ENCODE results near the gene RAB7B. TPM values are rescaled to one million over a fixed set of nuclear protein-coding genes. Genes with fewer than 3 reads are reported as not detected.

RAB7B gene
- total and polyA plus RNA-seq, 12 donors = 0.49 to 4.0 (median 1.2) TPM

DNA sequence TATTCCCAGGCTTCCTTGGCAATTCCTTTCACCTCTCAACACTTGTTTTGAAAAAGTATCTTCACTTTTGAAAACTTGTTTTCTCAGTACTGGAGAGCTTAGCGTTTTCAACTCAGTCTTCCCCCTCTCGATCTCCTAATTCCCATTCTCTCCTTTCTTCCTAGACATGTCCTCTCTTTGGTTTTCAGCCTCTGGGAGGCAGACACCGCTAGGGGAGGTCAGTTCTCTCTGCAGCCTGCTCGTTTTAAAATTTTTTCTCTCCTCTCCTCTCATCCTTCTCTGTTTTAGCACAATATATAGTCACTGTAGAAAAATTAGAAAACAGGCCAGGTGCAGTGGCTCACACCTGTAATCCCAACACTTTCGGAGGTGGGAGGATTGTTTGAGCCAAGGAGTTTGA lies 37.1 kb upstream of the RAB7B start:
- Histone ChIP-seq H3K27me3 (peaks cover 0 to 43% (median 25%) of the 10 kb centered on the region in 7 donors), H3K36me3 (no peaks in the 10 kb centered on the region), H3K9me3 (no peaks in the 10 kb centered on the region), H3K27ac (no peak overlapping the region), H3K4me1 (peaks cover 0 to 10% (median 0%) of the 10 kb centered on the region in 9 donors), H3K4me3 (no peak overlapping the region)
- WGBS, 2 donors = 59 to 73% methylated on average over 5 of the region's 5 CpGs
- TF ChIP-seq, protein P1, sequence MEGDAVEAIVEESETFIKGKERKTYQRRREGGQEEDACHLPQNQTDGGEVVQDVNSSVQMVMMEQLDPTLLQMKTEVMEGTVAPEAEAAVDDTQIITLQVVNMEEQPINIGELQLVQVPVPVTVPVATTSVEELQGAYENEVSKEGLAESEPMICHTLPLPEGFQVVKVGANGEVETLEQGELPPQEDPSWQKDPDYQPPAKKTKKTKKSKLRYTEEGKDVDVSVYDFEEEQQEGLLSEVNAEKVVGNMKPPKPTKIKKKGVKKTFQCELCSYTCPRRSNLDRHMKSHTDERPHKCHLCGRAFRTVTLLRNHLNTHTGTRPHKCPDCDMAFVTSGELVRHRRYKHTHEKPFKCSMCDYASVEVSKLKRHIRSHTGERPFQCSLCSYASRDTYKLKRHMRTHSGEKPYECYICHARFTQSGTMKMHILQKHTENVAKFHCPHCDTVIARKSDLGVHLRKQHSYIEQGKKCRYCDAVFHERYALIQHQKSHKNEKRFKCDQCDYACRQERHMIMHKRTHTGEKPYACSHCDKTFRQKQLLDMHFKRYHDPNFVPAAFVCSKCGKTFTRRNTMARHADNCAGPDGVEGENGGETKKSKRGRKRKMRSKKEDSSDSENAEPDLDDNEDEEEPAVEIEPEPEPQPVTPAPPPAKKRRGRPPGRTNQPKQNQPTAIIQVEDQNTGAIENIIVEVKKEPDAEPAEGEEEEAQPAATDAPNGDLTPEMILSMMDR (IDR thresholded peaks at IDR 0.05) = no peak
- intact Hi-C loops (cut with DNase I) = no loop called here
- DNase-seq (no peak), ATAC-seq (no peak)

DNA sequence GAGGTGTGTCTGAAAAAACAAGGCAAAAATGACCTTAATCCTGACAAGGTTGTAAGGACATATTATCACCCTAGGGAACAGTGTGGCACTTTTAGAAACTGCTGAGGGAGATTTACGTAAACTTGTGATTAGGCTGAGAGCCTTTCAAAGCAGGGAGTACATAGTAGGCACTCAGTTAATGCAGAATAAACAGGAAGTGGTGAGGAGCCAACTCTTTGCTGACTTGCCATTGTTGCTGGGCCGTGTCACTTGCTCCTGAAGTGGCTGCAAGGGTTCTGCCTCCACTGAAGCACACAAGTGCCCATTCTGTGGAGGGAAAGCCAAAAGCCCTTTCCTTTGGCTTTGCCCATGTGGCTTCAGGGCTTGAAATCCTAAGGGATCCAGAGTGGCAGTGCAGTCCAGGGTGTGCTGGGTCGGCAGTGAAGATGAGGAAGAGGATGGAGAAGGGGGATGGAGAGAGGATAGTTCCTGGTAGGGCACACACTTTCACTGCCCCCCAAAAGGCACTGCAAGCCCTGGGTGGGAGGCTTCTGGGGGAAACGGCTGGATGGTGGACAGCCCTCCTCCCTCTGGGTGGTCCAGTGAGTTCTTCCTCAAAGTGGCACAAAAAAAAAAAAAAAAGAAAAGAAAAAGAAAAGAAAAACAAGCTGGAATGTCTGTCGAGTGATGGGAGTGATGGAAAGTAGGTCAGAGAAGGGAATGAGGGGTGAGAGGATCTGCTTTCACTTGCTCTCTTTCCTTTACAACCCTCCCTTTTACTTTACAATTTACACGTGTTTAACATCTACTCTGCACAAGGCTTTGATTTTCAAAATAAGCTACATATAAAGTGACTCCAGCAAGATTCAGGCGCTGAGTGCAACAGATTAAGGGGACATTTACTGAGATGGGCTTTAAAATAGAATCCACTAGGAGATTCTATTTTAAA lies 36.1 kb upstream of the RAB7B start:
- intact Hi-C loops (cut with DNase I) = loop anchor here in 1 of 10 donors (5.0 kb wide), 1 partner anchor 52 kb away; no protein-coding TSS in a partner anchor
- Histone ChIP-seq H3K36me3 (no peaks in the 10 kb centered on the region), H3K4me3 (no peak overlapping the region), H3K9me3 (no peaks in the 10 kb centered on the region), H3K4me1 (peaks cover 0 to 10% (median 0%) of the 10 kb centered on the region in 9 donors), H3K27me3 (peaks cover 0 to 43% (median 28%) of the 10 kb centered on the region in 7 donors), H3K27ac (no peak overlapping the region)
- TF ChIP-seq, protein P1 (IDR thresholded peaks at IDR 0.05) = no peak
- DNase-seq (no peak), ATAC-seq (no peak)
- 42 to 50% methylated on average over 7 of the region's 7 CpGs for WGBS, 2 donors

DNA sequence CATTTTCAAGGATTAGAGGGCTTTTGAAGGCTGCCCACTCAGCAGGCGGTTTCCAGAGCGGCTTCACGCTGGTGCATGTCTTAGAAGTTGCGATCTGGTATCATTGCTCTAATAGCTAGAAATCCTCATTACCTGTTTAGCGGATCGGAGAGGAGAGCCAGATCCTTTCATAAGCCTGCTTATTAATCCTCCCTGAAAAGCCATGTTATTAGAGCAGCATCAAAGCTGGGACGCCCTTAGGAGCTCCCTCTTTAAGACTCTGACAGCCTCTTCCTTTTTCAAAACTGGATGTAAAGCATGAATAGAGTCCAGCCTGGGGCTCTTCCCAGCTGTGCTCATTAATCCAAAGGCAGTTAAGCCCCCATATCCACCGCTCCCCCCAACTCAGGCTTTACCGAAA lies 34.4 kb upstream of the RAB7B start:
- no peak overlapping the region for H3K27ac ChIP-seq
- intact Hi-C loops (cut with DNase I) = loop anchor here in 1 of 10 donors (5.0 kb wide), 1 partner anchor 50 kb away; no protein-coding TSS in a partner anchor
- 93 to 97% methylated on average over 9 of the region's 9 CpGs for WGBS, 2 donors
- ATAC-seq (no peak), DNase-seq (no peak)
- peaks cover 0 to 6% (median 0%) of the 10 kb centered on the region in 11 donors for H3K9me3 ChIP-seq
- no peaks in the 10 kb centered on the region for H3K36me3 ChIP-seq
- no peak overlapping the region for H3K4me3 ChIP-seq
- peaks cover 0 to 10% (median 0%) of the 10 kb centered on the region in 9 donors for H3K4me1 ChIP-seq
- H3K27me3 ChIP-seq = peaks cover 0 to 32% (median 24%) of the 10 kb centered on the region in 7 donors
- TF ChIP-seq, protein P1 (IDR thresholded peaks at IDR 0.05) = no peak

DNA sequence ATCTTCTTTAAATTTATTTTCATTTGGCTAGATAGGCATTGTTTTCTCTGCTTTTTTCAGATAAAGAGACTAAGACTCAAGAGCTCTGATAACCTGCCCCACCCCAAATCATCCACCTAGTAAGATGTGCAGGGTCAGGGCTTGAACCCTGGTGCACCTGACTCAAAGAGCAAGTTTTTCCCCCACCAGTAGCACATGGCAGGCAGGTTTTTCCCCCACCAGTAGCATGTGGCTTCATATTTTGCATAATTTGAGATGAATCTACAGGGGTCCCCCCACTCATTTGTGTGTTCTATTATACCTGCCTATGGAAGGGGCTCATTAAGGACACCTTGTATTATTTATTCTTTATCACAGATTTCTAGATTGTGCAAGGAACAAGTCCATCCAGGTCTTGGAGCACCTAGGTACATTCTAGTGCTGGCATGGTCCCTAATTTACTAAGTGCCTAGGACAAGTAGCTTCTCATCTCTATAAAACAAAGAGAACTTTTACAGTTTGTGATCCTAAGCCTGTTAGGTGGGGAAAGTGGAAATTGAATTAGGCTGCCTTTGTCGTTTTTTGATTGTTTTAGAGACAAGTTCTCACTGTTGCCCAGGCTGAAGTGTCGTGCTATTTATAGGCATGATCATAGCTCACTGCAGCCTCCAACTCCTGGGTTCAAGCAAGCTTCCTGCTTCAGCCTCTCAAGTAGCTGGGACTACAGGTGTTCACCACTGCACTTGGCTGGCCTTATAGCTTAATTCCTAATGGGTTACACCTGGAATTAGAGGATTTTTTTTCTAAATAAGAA lies 33.7 kb upstream of the RAB7B start:
- peaks cover 0 to 32% (median 21%) of the 10 kb centered on the region in 7 donors for H3K27me3 ChIP-seq
- H3K27ac ChIP-seq = no peak overlapping the region
- intact Hi-C loops (cut with DNase I) = loop anchor here in 1 of 10 donors (5.0 kb wide), 1 partner anchor 50 kb away; no protein-coding TSS in a partner anchor
- peaks cover 0 to 15% (median 0%) of the 10 kb centered on the region in 9 donors for H3K4me1 ChIP-seq
- DNase-seq = no peak
- H3K9me3 ChIP-seq = peaks cover 0 to 6% (median 0%) of the 10 kb centered on the region in 11 donors
- H3K4me3 ChIP-seq = no peak overlapping the region
- WGBS, 2 donors = 12 to 24% methylated on average over 2 of the region's 2 CpGs
- TF ChIP-seq, protein P1 (IDR thresholded peaks at IDR 0.05) = no peak
- ATAC-seq = no peak
- H3K36me3 ChIP-seq = no peaks in the 10 kb centered on the region

All from heart right ventricle (tissue), 16 donors.